GM12878 (cell line): Measurements from ENCODE around the gene ARHGAP5. TPM values are rescaled to one million over a fixed set of nuclear protein-coding genes. Genes with fewer than 3 reads are reported as not detected.
A peak's percentile ranks its signal among the peaks of the same experiment; 100 is the strongest.

ENCODE experiments used
- ATAC-seq: fragments of 200-7000 bp; cut with Tn5 transposase; 3 replicates; pipeline ENCODE4 v1.9.1; 2020; ENCODE audit warnings: mild to moderate bottlenecking, moderate library complexity
- BruUV-seq: library from RNA; stranded (reverse); fragments of 400-500 nt; replicated peaks from 2 replicates; lab custom pipeline; 2021; lab: Mats Ljungman, UMichigan
- CTCF ChIA-PET: fragments of 300-600 bp; sonication (Branson Sonifier 250); formaldehyde crosslinking; extraction: SDS; loops from one replicate; lab custom pipeline; 2021; ENCODE audit warnings: inconsistent platforms; lab: Yijun Ruan, JAX
- POLR2A ChIA-PET: fragments of 350-600 bp; formaldehyde crosslinking; extraction: SDS; loops from one replicate; lab custom pipeline; 2021; ENCODE audit warnings: inconsistent platforms; lab: Charles Lee
- RAD21 ChIA-PET: fragments of 300-600 bp; sonication (Branson Sonifier 250); formaldehyde crosslinking; loops from one replicate; lab custom pipeline; 2023; ENCODE audit warnings: antibody characterized with exemption; ENCODE audit not compliant: unreplicated experiment; lab: Charles Lee
- SMC1A ChIA-PET: fragments of 300-600 bp; sonication (Branson Sonifier 250); formaldehyde crosslinking; loops from one replicate; lab custom pipeline; 2023; ENCODE audit not compliant: unreplicated experiment, uncharacterized antibody; lab: Charles Lee
- DNase-seq: peaks from one replicate; pipeline ENCODE4 v3.0.0-alpha.2; 2011; ENCODE audit warnings: low read depth, low spot score
- FAIRE-seq: peaks from 3 replicates; lab custom pipeline; 2011; peaks lifted over from hg19 to GRCh38; lab: Jason Lieb, UNC
- H2AFZ ChIP-seq: 2 replicates; pipeline ENCODE4 v1.6.0; 2011; ENCODE audit warnings: low read depth, low read length, control low read depth; ENCODE audit not compliant: control insufficient read depth
- H3K27ac ChIP-seq: 2 replicates; pipeline ENCODE4 v1.5.1; 2011; ENCODE audit warnings: control low read depth; ENCODE audit not compliant: control insufficient read depth, insufficient read depth
- H3K27me3 ChIP-seq, 2 experiments: replicated peaks in 1 of 2; 2 replicates each; pipeline versions ENCODE4 v1.6.0 to v1.6.1; 2011; ENCODE audit warnings: low read length in 1 of 2; ENCODE audit not compliant: control insufficient read depth in 2 of 2, insufficient read depth in 2 of 2
- H3K36me3 ChIP-seq, 2 experiments: 2 replicates each; pipeline ENCODE4 v1.5.1; 2011; ENCODE audit warnings: low read length in 1 of 2; ENCODE audit not compliant: control insufficient read depth in 2 of 2, insufficient read depth in 2 of 2
- H3K4me1 ChIP-seq: 2 replicates; pipeline ENCODE4 v1.6.1; 2011; ENCODE audit warnings: mild to moderate bottlenecking, low read length, moderate library complexity, mixed read lengths; ENCODE audit not compliant: control insufficient read depth, insufficient read depth
- H3K4me2 ChIP-seq: 2 replicates; pipeline ENCODE4 v1.6.0; 2011; ENCODE audit warnings: control low read depth; ENCODE audit not compliant: control insufficient read depth, insufficient read depth
- H3K4me3 ChIP-seq: fragments of 200-600 bp; sonication (generic); 2 replicates; pipeline ENCODE4 v1.5.1; 2016
- H3K79me2 ChIP-seq: 2 replicates; pipeline ENCODE4 v1.6.0; 2011; ENCODE audit warnings: low read length; ENCODE audit not compliant: control insufficient read depth, insufficient read depth
- H3K9ac ChIP-seq: 2 replicates; pipeline ENCODE4 v1.8.0; 2011; ENCODE audit warnings: low read length, control low read depth, mixed read lengths; ENCODE audit not compliant: control insufficient read depth, insufficient read depth
- H3K9me3 ChIP-seq: replicated peaks from 3 replicates; pipeline ENCODE4 v1.5.1; 2011; ENCODE audit warnings: mild to moderate bottlenecking, low read length; ENCODE audit not compliant: control insufficient read depth, insufficient read depth
- H4K20me1 ChIP-seq: 2 replicates; pipeline ENCODE4 v1.6.0; 2011; ENCODE audit not compliant: control insufficient read depth, insufficient read depth
- ATF7 ChIP-seq: fragments of 450-650 bp; IDR thresholded peaks from 2 replicates; pipeline ENCODE4 v1.6.1; 2016; ENCODE audit warnings: low read depth, mild to moderate bottlenecking
- EGR1 ChIP-seq, 2 experiments: IDR thresholded peaks; 1 replicate in 1 of 2; 2 replicates in 1 of 2; pipeline ENCODE4 v1.6.1; 2011 to 2012; ENCODE audit warnings: low read depth in 2 of 2, low read length in 2 of 2, borderline replicate concordance in 1 of 2, mild to moderate bottlenecking in 1 of 2, moderate library complexity in 1 of 2
- GATAD2B ChIP-seq: fragments of 450-650 bp; conservative IDR thresholded peaks from 2 replicates; pipeline ENCODE4 v1.6.1; 2017; ENCODE audit warnings: low read depth, mild to moderate bottlenecking, moderate library complexity
- MYB ChIP-seq: fragments of 150-350 bp; IDR thresholded peaks from 2 replicates; pipeline ENCODE4 v1.6.1; 2014; ENCODE audit warnings: mild to moderate bottlenecking, low read depth, low read length, borderline replicate concordance
- SMC3 ChIP-seq: IDR thresholded peaks from 2 replicates; pipeline ENCODE4 v1.6.1; 2011; ENCODE audit warnings: low read length, improper control_type of control experiment, borderline replicate concordance
- SREBF1 ChIP-seq: IDR thresholded peaks from 2 replicates; pipeline ENCODE4 v1.6.1; 2012; ENCODE audit warnings: mild to moderate bottlenecking, low read length
- TARDBP ChIP-seq: IDR thresholded peaks from 2 replicates; pipeline ENCODE4 v1.6.1; 2016; ENCODE audit warnings: borderline replicate concordance
- ZNF207 ChIP-seq: fragments of 450-650 bp; IDR thresholded peaks from 2 replicates; pipeline ENCODE4 v1.6.1; 2014; ENCODE audit warnings: antibody characterized with exemption, mild to moderate bottlenecking, borderline replicate concordance
- ZSCAN29 ChIP-seq: fragments of 450-650 bp; IDR thresholded peaks from 2 replicates; pipeline ENCODE4 v1.6.1; 2017; ENCODE audit warnings: mild to moderate bottlenecking, moderate library complexity
- WGBS: methylation state at CpG from one replicate; pipeline ENCODE4 v1.1.6; 2016; ENCODE audit warnings: low lambda C conversion rate; ENCODE audit not compliant: insufficient replicate concordance, insufficient coverage; ENCODE audit errors: missing lambda C conversion rate; 5-methylcytosine and 5-hydroxymethylcytosine counted together
- in situ Hi-C: fragments of 300-500 bp; cut with MboI; formaldehyde crosslinking; loops from 9 replicates; pipeline ENCODE4 v1.14.3; 2018; ENCODE audit warnings: mixed read lengths
- intact Hi-C: fragments of 100-400 bp; cut with micrococcal nuclease; formaldehyde crosslinking; loops from one replicate; pipeline ENCODE4 v1.14.2; 2022; ENCODE audit not compliant: unreplicated experiment
- polyA plus RNA-seq, 11 experiments: library from polyadenylated mRNA; depleted of rRNA in 4 of 11; unstranded in 6 of 11; stranded (reverse) in 5 of 11; fragments of >200 nt; fragmentation: Nextera tagmentation in 4 of 11; fragmentation: Illumina TruSeq in 1 of 11; extraction: Ambion mirVana in 4 of 11; extraction: Trizol in 1 of 11; gene quantifications; 1 replicate in 1 of 11; 2 replicates in 10 of 11; pipeline versions ENCODE4 v1.2.1 to v1.2.3, GENCODE V29; 2011 to 2016; ENCODE audit warnings: inconsistent platforms in 2 of 11, missing spikeins in 2 of 11, low read depth in 1 of 11
- total RNA-seq, 4 experiments: library from RNA; depleted of rRNA in 3 of 4; stranded (reverse); fragments of >200 nt in 3 of 4; fragmentation: Illumina TruSeq in 1 of 4; extraction: Trizol in 1 of 4; gene quantifications; 2 replicates each; pipeline versions ENCODE4 v1.2.1 to v1.2.3, GENCODE V29; 2013 to 2021
- TF ChIP-seq, protein P1 (sequence below): fragments of 450-650 bp; IDR thresholded peaks from 2 replicates; pipeline ENCODE4 v1.6.1; 2014; ENCODE audit warnings: mild to moderate bottlenecking
- TF ChIP-seq, protein P2 (sequence below): fragments of 450-650 bp; IDR thresholded peaks from 2 replicates; pipeline ENCODE4 v1.6.1; 2017; ENCODE audit warnings: mild to moderate bottlenecking, moderate library complexity
- TF ChIP-seq, protein P3 (sequence below): IDR thresholded peaks from 2 replicates; pipeline ENCODE4 v1.6.1; 2012; ENCODE audit warnings: low read depth, low read length, improper control_type of control experiment

The ARHGAP5 gene
- total and polyA plus RNA-seq, 10 of the 15 experiments (the other 5 are each of a cell fraction or from before 2014, with no cell fraction given): 0.91 to 19.6 (median 7.2) TPM

DNA sequence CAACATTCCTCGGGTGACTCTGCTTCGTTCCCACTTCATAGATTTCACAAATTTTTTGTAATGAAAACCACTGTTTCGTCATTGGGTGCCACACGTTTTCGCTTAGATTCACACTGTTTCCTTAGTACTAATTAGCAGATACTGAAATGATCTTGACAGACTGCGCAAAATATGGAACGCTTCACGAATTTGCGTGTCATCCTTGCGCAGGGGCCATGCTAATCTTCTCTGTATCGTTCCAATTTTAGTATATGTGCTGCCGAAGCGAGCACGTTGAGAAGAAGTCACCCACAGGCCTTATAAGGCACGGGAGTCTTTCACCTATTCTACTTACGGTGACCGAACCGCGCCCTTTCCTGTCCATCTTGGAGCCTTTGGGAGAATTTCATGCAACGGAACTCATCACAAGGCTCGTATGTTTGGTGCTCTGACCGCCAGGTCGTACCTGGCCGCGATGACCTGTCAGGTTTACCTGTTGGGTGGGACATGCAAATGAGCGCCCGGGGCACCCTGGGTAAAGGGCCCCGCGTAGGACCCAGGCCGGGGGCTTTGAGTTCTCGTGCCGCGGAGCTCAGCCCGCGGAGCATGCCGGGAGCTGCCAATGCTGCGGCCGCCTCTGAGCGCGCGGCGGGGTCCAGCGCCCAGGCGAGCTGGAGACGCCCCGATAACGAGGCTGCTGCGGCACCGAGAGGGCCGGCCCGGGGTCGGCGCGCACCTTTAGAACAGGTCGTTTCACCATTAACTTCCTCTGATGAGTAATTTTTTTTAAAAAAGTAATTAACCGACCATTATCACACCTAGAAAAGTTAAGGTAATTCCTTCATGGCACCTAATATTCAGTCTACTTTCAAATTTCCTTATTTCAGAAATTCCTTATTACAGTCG is 126.1 kb downstream of the ARHGAP5 start, which contains the start of gene RNU6-8:
TSS of gene RNU6-8 (minus strand) at position 272 of the 885 bp plus-strand sequence.
- peak; percentile 76 for ATAC-seq
- Histone ChIP-seq H3K4me2 (peak within 1 kb of the TSS; percentile 91), H3K27ac (peak within 1 kb of the TSS; percentile 79), H3K36me3 (no peaks in the 10 kb centered on the region), H3K4me1 (peaks cover 33% of the 10 kb centered on the region), H2AFZ (peak within 1 kb of the TSS; percentile 95), H4K20me1 (no peaks in the 10 kb centered on the region), H3K9ac (peak within 1 kb of the TSS; percentile 78), H3K4me3 (peak within 1 kb of the TSS; percentile 73), H3K27me3 (no peaks in the 10 kb centered on the region), H3K9me3 (no peaks in the 10 kb centered on the region), H3K79me2 (no peaks in the 10 kb centered on the region)
- intact Hi-C loops (loop anchor here (2.0 kb wide), 2 partner anchors 100 to 126 kb away; partner anchors contain the start of gene ARHGAP5), in situ Hi-C loops (loop anchor here (5.0 kb wide), 1 partner anchor 126 kb away; the partner anchor contains the start of gene ARHGAP5)
- ChIA-PET POLR2A (interaction anchor here (0.7 to 1.0 kb wide), 2 partner anchors 122 to 125 kb away, joined by 3 read pairs; no protein-coding TSS in a partner anchor), RAD21 (interaction anchor here (0.5 to 1.3 kb wide), 8 partner anchors 44 to 276 kb away, joined by 3 to 5 read pairs (median 3); partner anchors contain the start of gene ARHGAP5), SMC1A (interaction anchor here (0.7 to 2.4 kb wide), 5 partner anchors 17 to 994 kb away, joined by 3 to 9 read pairs (median 3); partner anchors contain the start of gene ARHGAP5), CTCF (interaction anchor here (0.7 to 2.0 kb wide), 7 partner anchors 50 to 129 kb away, joined by 3 to 12 read pairs (median 4); partner anchors contain the start of gene ARHGAP5)
- peak; percentile 57 for DNase-seq
- WGBS: under 1% methylated on average over 57 of the region's 57 CpGs
- FAIRE-seq: no peak
- TSS peak; percentile 82 for BruUV-seq
- TF ChIP-seq, protein P1, sequence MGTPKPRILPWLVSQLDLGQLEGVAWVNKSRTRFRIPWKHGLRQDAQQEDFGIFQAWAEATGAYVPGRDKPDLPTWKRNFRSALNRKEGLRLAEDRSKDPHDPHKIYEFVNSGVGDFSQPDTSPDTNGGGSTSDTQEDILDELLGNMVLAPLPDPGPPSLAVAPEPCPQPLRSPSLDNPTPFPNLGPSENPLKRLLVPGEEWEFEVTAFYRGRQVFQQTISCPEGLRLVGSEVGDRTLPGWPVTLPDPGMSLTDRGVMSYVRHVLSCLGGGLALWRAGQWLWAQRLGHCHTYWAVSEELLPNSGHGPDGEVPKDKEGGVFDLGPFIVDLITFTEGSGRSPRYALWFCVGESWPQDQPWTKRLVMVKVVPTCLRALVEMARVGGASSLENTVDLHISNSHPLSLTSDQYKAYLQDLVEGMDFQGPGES: no peak; the same call in 1 of the 2 replicates
- TF ChIP-seq TARDBP (no peak), GATAD2B (0 out of 2 replicates have a peak, but pooled peaks have one; percentile 15), EGR1 (IDR thresholded peaks at IDR 0.05; ENCODE audit: borderline replicate concordance in 1 of 2, low read depth in 2 of 2, low read length in 2 of 2) (no peak), MYB (no peak), ATF7 (peak; percentile 65), ZSCAN29 (peak; percentile 90), ZNF207 (peak; percentile 35; the same call in 1 of the 2 replicates), SMC3 (no peak), SREBF1 (no peak)
- TF ChIP-seq, protein P2, sequence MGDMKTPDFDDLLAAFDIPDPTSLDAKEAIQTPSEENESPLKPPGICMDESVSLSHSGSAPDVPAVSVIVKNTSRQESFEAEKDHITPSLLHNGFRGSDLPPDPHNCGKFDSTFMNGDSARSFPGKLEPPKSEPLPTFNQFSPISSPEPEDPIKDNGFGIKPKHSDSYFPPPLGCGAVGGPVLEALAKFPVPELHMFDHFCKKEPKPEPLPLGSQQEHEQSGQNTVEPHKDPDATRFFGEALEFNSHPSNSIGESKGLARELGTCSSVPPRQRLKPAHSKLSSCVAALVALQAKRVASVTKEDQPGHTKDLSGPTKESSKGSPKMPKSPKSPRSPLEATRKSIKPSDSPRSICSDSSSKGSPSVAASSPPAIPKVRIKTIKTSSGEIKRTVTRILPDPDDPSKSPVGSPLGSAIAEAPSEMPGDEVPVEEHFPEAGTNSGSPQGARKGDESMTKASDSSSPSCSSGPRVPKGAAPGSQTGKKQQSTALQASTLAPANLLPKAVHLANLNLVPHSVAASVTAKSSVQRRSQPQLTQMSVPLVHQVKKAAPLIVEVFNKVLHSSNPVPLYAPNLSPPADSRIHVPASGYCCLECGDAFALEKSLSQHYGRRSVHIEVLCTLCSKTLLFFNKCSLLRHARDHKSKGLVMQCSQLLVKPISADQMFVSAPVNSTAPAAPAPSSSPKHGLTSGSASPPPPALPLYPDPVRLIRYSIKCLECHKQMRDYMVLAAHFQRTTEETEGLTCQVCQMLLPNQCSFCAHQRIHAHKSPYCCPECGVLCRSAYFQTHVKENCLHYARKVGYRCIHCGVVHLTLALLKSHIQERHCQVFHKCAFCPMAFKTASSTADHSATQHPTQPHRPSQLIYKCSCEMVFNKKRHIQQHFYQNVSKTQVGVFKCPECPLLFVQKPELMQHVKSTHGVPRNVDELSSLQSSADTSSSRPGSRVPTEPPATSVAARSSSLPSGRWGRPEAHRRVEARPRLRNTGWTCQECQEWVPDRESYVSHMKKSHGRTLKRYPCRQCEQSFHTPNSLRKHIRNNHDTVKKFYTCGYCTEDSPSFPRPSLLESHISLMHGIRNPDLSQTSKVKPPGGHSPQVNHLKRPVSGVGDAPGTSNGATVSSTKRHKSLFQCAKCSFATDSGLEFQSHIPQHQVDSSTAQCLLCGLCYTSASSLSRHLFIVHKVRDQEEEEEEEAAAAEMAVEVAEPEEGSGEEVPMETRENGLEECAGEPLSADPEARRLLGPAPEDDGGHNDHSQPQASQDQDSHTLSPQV: 0 out of 2 replicates have a peak, but pooled peaks have one; percentile 37
- TF ChIP-seq, protein P3, sequence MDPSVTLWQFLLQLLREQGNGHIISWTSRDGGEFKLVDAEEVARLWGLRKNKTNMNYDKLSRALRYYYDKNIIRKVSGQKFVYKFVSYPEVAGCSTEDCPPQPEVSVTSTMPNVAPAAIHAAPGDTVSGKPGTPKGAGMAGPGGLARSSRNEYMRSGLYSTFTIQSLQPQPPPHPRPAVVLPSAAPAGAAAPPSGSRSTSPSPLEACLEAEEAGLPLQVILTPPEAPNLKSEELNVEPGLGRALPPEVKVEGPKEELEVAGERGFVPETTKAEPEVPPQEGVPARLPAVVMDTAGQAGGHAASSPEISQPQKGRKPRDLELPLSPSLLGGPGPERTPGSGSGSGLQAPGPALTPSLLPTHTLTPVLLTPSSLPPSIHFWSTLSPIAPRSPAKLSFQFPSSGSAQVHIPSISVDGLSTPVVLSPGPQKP: no peak
